NT2/D1 (cell line): ENCODE data around the gene RYK.

Source experiments
- SUZ12 ChIP-seq: IDR thresholded peaks from 2 replicates; pipeline ENCODE4 v1.6.1; 2011; ENCODE audit not compliant: insufficient read length, insufficient read depth; ENCODE audit errors: extremely low read depth
- YY1 ChIP-seq: IDR thresholded peaks from 2 replicates; pipeline ENCODE4 v1.6.1; 2011; ENCODE audit not compliant: insufficient read length, insufficient read depth
- ZNF274 ChIP-seq: IDR thresholded peaks from 2 replicates; pipeline ENCODE4 v1.6.1; 2011; ENCODE audit warnings: mild to moderate bottlenecking, low read depth, low read length

GRCh38 chr3:134237454-134238145 is 13.1 kb downstream of the RYK start:
- TF ChIP-seq YY1 (no peak), ZNF274 (no peak), SUZ12 (no peak)
